Activated T-cell treated with anti-CD3 and anti-CD28 coated beads for 4 hours (primary cell): Measurements from ENCODE around the gene BAHCC1.

Experiments
- DNase-seq: peaks from one replicate; pipeline ENCODE4 v3.0.0-alpha.2; 2020

BAHCC1 gene

GRCh38 chr17:81398832-81399411 lies 3.7 kb downstream of the BAHCC1 start:
- DNase-seq, result no peak

DNA sequence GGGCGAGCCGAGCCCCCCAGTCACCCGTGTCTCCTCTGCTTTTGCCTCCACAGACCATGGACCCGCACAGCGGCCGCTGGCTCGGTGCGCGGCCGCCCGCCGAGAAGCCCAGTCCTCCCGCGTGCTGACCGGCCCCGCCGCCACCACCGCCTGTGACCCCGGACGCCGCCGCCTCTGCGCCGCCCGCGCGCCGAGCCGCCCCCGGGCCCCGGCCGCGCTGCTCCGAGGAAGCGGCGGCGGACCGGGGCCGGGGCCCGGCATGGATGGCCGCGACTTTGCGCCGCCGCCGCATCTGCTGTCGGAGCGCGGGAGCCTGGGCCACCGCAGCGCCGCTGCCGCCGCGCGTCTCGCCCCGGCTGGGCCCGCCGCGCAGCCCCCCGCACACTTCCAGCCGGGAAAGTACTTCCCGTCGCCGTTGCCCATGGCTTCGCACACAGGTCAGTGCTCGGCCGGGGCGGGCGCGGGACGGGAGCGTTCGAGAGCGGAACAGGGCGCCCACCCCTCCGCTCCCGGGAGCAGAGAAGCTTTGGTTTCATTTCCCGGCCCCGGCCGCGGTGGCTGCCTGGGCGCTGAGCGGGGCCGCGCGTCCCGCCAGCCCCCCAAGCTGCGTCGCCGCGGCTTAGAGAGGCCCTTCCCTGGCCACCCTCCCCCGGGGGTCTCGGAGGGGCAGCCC lies 4.4 kb downstream of the BAHCC1 start:
- no peak for DNase-seq

GRCh38 chr17:81400154-81400977 lies 5.1 kb downstream of the BAHCC1 start:
- no peak for DNase-seq

GRCh38 chr17:81400996-81401722 lies 5.9 kb downstream of the BAHCC1 start:
- no peak for DNase-seq

DNA sequence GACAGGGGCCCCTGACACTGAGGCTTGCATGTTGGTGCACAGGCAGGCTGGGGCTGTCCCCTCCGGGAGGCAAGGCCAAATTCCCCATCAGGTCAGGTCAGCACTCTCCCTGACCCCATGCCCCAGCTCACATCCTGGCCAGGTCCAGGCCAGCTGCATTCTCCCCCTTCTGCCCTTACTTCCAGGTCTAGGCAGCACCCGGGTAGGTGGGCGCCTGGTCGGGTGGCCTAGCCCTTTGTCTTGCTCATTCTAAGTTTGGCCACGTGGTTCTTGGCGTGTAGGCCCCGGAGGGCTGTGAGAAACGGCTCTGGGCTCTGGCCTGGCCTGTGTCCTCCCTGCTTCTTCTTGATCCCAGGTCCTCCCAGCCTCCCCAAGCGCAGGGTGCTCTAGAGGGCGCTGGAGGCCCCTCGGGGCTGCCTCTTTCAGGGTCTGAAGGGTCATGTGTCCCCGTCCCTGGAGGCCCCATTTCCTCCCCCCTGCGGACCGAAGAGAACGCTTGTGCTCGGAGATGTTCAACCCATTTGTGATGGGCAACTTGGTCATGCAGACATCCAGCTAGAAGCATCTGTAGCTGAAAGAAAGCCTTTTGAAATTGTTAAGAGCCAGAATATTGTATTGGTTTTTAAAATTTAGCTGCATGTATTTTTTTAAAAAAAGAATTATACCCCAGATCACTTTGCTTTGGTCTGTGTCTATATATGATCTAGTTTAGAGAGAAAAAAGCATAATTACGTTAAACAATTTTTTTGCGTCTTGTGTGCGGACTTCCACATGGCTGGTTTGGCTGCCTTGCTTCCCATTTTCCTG lies 6.7 kb downstream of the BAHCC1 start:
- DNase-seq, result no peak

DNA sequence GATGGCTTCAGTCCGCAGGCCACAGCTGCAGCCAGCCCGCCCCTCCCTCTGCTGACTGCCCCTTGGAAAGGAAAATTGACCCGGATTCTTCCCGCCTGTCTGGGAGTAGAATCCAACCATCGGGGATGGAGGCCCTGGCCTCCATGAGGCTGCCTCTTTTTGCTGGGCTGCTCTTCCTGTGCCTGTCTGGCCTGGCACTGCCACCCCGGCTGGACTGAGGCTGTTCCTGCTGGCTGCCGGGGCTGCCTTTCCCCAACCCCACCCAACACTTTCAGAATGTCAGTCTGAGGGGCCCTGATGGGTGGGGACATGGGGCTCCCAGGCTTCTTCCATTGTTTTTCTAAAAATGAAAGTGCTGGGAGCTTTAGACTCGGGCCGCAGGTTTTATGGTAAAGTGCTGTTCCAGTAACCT lies 7.3 kb downstream of the BAHCC1 start:
- no peak for DNase-seq

DNA sequence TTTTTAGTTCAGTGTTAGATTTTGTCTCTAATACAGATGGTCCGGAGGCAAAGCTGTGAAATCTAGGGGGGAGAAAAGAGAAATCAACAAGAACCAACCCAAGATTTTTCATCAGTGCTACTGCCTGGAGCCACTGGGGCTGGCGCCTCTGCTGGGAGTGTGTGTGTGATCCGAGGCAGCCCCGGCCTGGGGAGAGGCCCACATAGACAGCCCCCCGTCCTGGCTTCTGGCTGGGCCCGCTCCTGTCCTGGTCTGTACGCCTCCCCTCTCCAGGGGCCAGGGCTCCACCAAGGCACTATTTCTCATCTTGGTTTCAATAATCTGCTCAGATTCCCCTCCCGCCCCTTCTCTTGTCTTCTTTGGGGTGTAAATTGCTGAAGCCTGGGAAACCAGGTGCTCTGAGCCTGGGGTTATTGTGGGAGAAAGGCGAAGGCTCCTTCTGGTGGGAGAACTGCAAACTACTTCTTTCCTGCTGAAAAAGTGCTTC lies 7.8 kb downstream of the BAHCC1 start:
- no peak for DNase-seq

DNA sequence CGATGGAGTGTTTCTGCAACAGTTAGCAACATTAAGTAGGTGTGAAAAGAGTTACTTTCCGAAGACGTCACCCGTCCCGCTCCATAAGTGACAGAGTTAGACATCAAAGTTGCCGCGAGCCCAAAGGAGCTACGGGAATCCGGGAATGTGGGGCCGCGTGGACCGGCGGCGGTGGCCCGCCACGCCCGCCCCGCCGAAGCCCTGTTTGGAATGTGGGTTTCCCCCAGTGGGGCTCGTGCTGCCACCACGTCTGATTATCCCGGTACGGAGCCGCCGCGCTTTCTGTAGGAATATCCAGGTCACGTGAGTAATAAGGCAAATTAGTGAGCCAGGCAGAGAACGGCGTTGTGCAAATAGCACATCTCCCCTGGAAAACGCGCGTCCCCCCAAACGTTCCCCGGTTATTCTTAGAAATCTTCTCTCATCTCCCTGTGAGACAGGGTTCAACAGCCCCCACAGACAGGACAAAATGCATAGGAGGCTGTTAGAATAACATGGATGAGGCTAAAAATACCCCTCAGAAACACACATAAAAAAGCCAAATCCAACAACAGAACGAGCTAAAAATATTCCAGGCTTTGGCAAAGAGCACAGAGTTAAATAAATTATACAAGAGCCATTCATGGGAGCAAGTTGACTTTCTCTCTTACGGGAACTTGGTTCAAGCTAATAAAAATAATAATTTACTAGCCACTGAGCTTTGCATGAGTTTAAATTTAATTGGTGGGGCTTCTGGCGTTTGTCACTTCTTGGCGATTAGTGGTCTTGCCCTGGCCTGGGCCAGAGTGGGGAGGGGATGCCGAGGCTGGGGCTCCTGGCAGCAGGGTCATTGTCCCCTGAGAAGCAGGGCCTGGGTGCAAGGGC lies 8.6 kb downstream of the BAHCC1 start:
- no peak for DNase-seq

- no peak for DNase-seq
Observed at GRCh38 chr17:81404558-81405165, 9.4 kb downstream of the BAHCC1 start.

DNA sequence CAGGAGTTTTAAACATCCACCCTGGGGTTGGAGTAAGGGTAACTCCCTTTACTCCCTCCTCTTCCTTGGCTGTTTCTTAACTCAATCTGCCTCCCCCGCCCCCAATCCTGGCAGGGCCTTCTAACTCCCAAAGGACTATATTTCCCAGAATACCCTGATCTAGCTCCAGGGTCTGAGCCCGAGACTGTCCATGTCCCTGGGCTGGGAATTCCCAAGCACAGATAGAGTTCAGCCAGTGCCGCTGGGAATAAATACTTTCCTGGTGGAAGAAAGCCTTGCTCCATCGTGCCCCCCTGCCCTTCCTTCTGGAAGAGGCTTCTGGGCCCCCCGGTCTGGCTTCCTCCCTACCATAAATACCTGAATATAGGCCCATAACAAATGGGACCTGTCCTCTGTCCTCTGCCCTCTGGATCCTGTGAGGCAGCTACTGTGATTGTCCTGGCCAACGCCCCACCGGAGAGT lies 10.2 kb downstream of the BAHCC1 start:
- DNase-seq, result no peak

DNA sequence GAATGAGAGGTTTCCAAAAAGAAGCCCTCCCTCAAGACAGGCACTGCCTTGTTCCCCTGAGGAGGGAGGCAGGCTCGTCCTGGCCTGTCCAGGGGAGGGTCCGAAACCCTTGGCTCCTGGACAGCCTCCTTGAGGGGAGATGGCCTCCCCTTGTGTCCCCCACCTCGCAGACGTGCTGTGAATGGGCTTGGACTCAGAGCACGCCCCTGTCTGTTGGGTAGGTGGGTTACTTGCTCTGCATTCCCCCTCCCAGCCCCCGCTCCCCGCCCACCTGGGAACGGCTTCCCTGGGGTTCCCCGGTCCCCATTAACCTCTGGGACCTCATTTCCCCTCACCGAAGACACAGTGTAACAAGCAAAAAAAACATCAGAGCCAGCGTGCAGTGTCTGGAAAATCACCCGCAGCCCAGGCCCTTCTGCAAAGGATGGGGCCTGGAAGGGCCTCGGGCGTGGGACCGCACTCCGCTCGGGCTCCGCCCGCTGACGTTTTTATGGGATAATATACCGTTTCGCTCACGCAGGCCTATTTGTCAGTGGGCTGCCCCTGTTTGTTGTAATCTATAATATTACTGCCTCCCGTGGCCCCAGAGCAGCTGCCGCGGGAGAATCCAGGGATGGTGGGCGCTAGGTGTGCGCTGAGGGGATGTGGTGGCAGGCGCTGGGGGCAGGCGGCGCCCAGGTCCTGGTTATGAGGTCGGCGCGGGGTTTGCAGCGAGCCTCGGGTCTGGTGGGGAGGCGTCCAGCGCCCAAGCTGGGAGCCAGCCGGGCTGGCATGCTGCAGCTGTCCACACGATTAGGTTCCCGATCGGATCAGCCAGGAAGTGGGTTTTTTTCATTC lies 11.1 kb downstream of the BAHCC1 start:
- DNase-seq, result no peak

DNA sequence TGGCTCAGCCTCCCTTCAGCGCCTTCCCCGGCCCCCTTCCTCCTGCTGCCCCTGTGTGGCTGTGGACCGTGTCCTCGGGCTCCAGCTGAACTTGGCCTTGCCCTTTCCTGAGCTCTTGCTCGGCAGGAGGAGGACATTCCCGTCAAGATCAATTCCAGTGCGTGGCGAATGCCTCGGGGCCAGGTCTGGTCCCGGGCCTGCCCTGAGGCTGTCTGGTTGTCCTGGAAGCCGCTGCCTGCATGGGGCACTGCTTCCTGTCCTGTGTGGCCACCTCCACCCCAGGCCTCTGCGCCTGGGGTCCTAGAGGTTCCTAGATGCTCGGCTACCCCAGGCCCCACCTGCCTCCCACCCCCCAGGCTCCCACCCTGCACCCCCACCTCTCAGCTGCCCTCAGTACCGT lies 12.8 kb downstream of the BAHCC1 start:
- no peak for DNase-seq

DNA sequence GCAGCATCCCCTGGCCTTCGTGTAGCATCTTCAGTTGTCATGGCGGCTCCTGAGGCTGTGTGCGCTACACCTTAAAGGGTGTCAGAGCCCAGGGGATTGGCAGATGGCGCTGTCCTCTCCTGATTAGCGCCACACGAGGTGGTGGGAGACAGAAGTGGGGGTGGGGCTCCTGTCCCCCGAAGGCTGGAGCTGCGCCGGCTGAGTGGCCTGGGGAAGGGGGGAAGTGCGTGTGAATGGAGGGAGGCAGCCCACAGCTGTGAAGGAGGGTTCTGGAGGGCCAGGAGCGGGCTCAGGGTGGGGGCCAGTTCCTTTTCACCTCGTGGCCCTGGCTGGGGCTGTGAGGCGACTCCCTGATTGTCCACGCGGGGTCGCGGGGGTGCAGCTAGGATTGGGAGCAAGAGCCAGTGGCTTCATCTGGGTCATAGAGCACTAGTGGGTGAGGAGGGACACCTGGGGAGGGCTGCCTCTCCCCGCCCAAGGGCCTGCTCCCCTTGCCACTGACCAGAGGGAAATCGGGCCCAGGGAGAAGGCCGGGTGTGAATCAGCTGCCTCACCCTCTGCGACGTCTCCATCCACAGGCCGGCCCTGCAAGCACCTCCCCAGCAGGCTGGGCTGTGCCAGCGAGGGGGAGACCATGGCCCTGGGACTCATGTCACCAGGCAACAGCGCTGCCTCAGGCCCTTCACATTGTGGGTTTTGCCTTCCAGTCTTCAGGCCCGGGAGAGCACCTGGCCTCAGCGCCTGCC lies 14.1 kb downstream of the BAHCC1 start:
- DNase-seq, result no peak

DNA sequence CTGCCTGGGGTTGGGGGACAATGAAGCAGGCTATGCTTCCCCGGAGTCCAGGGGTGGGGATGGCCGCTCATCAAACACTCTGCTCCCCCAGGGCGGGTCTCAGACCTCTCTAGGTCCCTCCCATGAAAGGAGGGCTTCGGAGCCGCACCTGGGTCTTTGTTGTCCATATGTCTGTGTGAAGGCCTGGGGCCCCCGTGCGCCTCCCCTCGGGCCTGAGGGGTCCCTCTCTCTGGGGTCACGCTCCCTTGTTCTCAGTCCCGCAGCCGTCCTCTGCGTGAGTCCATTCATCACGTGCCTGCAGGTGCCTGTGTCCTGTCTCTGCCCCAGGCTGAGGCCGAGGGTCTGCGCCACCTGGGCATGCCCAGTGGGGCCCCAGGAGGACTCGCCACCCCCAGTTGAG lies 15.6 kb downstream of the BAHCC1 start:
- no peak for DNase-seq

- DNase-seq, result no peak
Observed at GRCh38 chr17:81411305-81411704, 16.0 kb downstream of the BAHCC1 start.

DNA sequence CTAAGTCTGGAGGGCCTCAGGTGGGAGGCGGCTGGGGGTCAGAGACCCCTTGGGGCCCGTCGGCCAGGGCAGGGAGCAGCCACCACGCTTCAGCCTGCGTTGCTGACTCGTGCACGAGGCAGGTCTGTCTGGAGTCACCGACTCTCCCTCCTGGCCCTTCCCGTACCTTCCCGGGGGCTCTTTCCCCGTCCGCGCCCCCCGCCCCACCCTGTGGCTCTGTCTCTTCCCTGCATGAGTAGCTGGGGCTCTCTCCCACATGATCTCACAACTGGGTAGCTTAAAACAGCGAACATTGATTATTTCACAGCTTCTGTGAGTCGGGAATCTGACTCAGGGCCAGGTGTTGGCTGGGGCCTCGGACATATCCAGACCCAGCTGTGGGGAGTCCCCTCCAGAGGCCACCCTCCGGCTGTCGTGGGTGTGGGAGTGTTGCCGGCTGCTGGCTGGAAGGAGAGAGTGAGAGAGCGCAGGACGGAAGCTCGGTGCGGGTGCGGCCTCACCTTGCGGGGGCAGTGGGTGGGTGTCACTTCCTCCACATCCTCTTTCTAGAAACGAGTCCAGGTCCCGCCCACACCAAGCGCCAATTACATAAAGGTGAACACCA lies 17.3 kb downstream of the BAHCC1 start:
- peak; percentile 51 for DNase-seq

DNA sequence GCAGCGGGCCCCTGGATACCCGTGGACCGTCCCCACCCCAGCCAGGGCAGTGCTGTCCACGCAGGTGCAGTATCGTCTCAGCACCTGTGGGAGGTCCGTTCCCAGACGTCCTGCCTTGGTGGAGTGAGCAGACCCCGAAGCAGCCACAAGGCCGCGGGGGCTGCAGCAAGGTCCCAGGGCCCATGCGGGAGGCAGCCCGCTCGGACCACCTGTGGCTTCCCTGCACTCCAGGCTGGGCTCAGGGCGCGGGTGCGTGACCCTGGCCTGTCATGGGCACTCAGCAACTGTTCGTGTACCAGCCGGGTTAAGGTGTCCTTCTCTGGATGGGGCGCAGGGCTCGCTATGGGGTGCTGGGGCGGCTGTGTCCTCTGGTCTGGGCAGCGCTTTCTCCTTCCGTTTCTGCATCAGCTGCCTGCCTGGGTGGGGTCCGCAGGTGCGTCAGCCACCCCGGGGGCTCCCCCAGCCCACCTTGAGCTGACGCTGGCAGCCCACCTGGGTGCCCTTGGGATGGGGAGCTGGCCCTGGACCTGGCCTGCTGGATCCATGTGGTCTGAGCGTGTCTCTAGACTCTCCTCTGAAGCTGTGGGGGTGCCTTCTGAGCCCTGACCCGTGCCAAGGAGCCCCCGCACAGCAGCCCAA lies 18.4 kb downstream of the BAHCC1 start:
- DNase-seq, result no peak
